ENCODE data around the gene MIER3.

DNA sequence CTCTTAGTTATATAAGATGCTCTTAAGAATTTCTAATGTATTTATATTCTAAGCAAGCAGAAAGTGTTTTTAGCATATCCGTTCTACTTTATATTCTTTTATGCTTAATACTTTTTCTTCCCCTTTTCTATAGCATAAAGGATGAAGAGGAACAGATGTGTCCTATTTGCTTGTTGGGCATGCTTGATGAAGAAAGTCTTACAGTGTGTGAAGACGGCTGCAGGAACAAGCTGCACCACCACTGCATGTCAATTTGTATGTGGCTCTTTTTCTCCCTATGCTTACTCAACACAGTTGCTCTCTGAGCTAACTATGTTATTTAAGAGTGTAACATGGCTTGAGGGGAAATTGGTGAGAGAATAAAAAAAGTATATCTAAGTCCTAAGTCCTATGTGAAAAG, 80.1 kb downstream of the MIER3 start:
- TF ChIP-seq, protein P1, sequence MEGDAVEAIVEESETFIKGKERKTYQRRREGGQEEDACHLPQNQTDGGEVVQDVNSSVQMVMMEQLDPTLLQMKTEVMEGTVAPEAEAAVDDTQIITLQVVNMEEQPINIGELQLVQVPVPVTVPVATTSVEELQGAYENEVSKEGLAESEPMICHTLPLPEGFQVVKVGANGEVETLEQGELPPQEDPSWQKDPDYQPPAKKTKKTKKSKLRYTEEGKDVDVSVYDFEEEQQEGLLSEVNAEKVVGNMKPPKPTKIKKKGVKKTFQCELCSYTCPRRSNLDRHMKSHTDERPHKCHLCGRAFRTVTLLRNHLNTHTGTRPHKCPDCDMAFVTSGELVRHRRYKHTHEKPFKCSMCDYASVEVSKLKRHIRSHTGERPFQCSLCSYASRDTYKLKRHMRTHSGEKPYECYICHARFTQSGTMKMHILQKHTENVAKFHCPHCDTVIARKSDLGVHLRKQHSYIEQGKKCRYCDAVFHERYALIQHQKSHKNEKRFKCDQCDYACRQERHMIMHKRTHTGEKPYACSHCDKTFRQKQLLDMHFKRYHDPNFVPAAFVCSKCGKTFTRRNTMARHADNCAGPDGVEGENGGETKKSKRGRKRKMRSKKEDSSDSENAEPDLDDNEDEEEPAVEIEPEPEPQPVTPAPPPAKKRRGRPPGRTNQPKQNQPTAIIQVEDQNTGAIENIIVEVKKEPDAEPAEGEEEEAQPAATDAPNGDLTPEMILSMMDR (IDR thresholded peaks at IDR 0.05): no peak
- no peak for TF ChIP-seq POLR2A (IDR thresholded peaks at IDR 0.05)
